HepG2 (cell line): Measurements from ENCODE around the gene ZNF606. TPM values are rescaled to one million over a fixed set of nuclear protein-coding genes. Genes with fewer than 3 reads are reported as not detected.
A peak's percentile ranks its signal among the peaks of the same experiment; 100 is the strongest.

Experiments
- AGO2 ChIP-seq: fragments of 200-400 bp; formaldehyde crosslinking; optimal IDR thresholded peaks from 2 replicates; pipeline ENCODE3; 2017; ENCODE audit warnings: mild to moderate bottlenecking, low read depth, low read length, moderate library complexity
- CEBPG ChIP-seq: IDR thresholded peaks from 2 replicates; pipeline ENCODE4 v1.6.1; 2016
- HDAC1 ChIP-seq: sonication (generic); formaldehyde crosslinking; IDR thresholded peaks from 2 replicates; pipeline ENCODE4 v1.5.1; 2020; ENCODE audit warnings: mild to moderate bottlenecking, missing genetic modification reagents
- HOMEZ ChIP-seq: IDR thresholded peaks from 2 replicates; pipeline ENCODE4 v1.6.1; 2016; ENCODE audit warnings: low read depth
- NCOA2 ChIP-seq: sonication (generic); formaldehyde crosslinking; IDR thresholded peaks from 2 replicates; pipeline ENCODE4 v1.8.0; 2022; ENCODE audit warnings: inconsistent platforms
- NR2C2 ChIP-seq: sonication (generic); formaldehyde crosslinking; IDR thresholded peaks from 2 replicates; pipeline ENCODE4 v1.4.0; 2020; ENCODE audit warnings: missing genetic modification reagents, mild to moderate bottlenecking, moderate library complexity, borderline replicate concordance
- RORA ChIP-seq: sonication (generic); formaldehyde crosslinking; IDR thresholded peaks from 2 replicates; pipeline ENCODE4 v1.5.0; 2020; ENCODE audit warnings: mild to moderate bottlenecking, missing genetic modification reagents, moderate library complexity
- SOX5 ChIP-seq: IDR thresholded peaks from 2 replicates; pipeline ENCODE4 v1.6.1; 2016; ENCODE audit warnings: borderline replicate concordance
- SOX6 ChIP-seq, 2 experiments: fragments of 450-650 bp in 1 of 2; sonication (generic) in 1 of 2; formaldehyde crosslinking in 1 of 2; IDR thresholded peaks; 2 replicates each; pipeline versions ENCODE4 v1.4.0 to v1.6.1; 2017 to 2020; ENCODE audit warnings: antibody characterized with exemption in 1 of 2, mild to moderate bottlenecking in 1 of 2, missing genetic modification reagents in 1 of 2
- ZBTB40 ChIP-seq, 2 experiments: fragments of 450-650 bp in 1 of 2; sonication (generic) in 1 of 2; formaldehyde crosslinking in 1 of 2; IDR thresholded peaks; 2 replicates each; pipeline versions ENCODE4 v1.6.1 to v1.8.0; 2016 to 2022; ENCODE audit warnings: antibody characterized with exemption in 1 of 2, mild to moderate bottlenecking in 1 of 2, missing genetic modification reagents in 1 of 2
- ZMAT3 ChIP-seq: sonication (generic); formaldehyde crosslinking; conservative IDR thresholded peaks from 2 replicates; pipeline ENCODE4 v1.7.0; 2021; ENCODE audit warnings: missing genetic modification reagents
- ZNF382 ChIP-seq: sonication (generic); formaldehyde crosslinking; IDR thresholded peaks from 2 replicates; pipeline ENCODE4 v1.5.0; 2020; ENCODE audit warnings: missing genetic modification reagents, mild to moderate bottlenecking, borderline replicate concordance
- ZNF556 ChIP-seq: sonication (generic); formaldehyde crosslinking; IDR thresholded peaks from 2 replicates; pipeline ENCODE4 v1.4.0; 2020; ENCODE audit warnings: mild to moderate bottlenecking, missing genetic modification reagents, borderline replicate concordance
- ZNF740 ChIP-seq: sonication (generic); formaldehyde crosslinking; IDR thresholded peaks from 2 replicates; pipeline ENCODE4 v1.4.0; 2020; ENCODE audit warnings: missing genetic modification reagents
- ZNF792 ChIP-seq: IDR thresholded peaks from 2 replicates; pipeline ENCODE4 v1.6.1; 2016
- polyA plus RNA-seq, 8 experiments: library from polyadenylated mRNA; depleted of rRNA in 3 of 8; stranded (reverse) in 7 of 8; unstranded in 1 of 8; fragments of >200 nt; fragmentation: Illumina TruSeq in 4 of 8; extraction: Trizol in 4 of 8; gene quantifications; 2 replicates each; pipeline versions ENCODE4 v1.2.1 to v1.2.3, GENCODE V29; 2011 to 2016; ENCODE audit warnings: low read depth in 4 of 8, missing spikeins in 1 of 8, mixed read lengths in 1 of 8; ENCODE audit not compliant: insufficient read depth in 1 of 8
- total RNA-seq, 5 experiments: library from RNA; depleted of rRNA; stranded (reverse); fragments of >200 nt; fragmentation: Illumina TruSeq; extraction: Trizol; gene quantifications; 2 replicates each; pipeline ENCODE4 v1.2.3, GENCODE V29; 2016; ENCODE audit warnings: low read depth in 1 of 5
- TF ChIP-seq, protein P1 (sequence below): IDR thresholded peaks from 2 replicates; pipeline ENCODE4 v1.6.1; 2012; ENCODE audit warnings: low read depth, low read length, improper control_type of control experiment

The ZNF606 gene
- total and polyA plus RNA-seq, 2 of the 13 experiments (the other 11 are each of a cell fraction or from before 2014, with no cell fraction given): 4.2 to 14.8 TPM

DNA sequence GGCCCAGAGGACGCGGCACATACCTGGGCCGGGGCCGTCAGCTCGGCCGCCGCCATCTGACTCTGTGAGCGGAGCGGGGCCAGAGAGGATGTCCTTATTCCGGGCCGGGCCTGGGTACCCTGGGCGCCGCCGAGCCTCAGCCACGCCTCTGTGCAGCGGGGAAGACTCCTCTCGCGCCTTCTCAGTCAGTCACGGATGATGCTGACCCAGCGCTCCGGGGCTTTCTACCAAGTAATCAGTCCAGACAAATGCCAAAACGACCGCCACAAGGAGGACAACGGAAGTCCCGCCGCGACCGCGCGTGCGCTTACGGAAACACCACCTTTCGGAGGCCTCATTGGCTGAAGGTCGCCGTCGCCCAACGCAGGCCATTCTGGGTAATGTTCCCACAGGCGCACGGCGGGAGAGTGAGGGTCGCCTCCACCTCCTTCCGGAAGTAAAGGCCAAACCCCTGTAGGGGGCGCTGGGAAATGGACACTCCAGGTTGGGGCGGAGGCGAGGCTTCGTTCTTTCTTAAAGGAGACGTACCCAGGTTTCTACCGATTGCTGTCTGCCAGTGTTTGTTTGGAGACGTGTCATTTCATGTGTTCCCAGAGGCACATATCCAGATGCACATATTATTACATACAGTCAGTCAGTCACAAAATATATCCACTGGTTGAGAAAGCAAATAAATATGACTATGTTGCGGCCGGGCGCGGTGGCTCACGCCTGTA lies 55.0 kb downstream of the ZNF606 start, which contains the start of gene ZNF256 (continued):
- TF ChIP-seq ZBTB40 (IDR thresholded peaks at IDR 0.05) (peak; percentile 42; the same call in 1 of the 2 replicates), ZBTB40 (CRISPR knock-in tag; IDR thresholded peaks at IDR 0.05) (peak; percentile 52), HOMEZ (CRISPR knock-in tag) (peak; percentile 97), ZNF740 (CRISPR knock-in tag) (no peak), CEBPG (CRISPR knock-in tag) (no peak), RORA (CRISPR knock-in tag) (no peak), SOX6 (IDR thresholded peaks at IDR 0.05) (no peak), SOX6 (CRISPR knock-in tag; IDR thresholded peaks at IDR 0.05) (peak; percentile 32; the same call in 1 of the 2 replicates), HDAC1 (CRISPR knock-in tag) (peak; percentile 92), NR2C2 (CRISPR knock-in tag) (peak; percentile 85), ZNF792 (CRISPR knock-in tag) (0 out of 2 replicates have a peak, but pooled peaks have one; percentile 26), ZNF382 (CRISPR knock-in tag) (no peak), ZNF556 (CRISPR knock-in tag) (peak; percentile 70; the same call in 1 of the 2 replicates), ZMAT3 (CRISPR knock-in tag) (peak; percentile 82; the same call in 1 of the 2 replicates), AGO2 (peak; percentile 44), SOX5 (CRISPR knock-in tag) (peak; percentile 31; the same call in 1 of the 2 replicates), NCOA2 (CRISPR knock-in tag) (peak; percentile 58; the same call in 1 of the 2 replicates)
- TF ChIP-seq, protein P1, sequence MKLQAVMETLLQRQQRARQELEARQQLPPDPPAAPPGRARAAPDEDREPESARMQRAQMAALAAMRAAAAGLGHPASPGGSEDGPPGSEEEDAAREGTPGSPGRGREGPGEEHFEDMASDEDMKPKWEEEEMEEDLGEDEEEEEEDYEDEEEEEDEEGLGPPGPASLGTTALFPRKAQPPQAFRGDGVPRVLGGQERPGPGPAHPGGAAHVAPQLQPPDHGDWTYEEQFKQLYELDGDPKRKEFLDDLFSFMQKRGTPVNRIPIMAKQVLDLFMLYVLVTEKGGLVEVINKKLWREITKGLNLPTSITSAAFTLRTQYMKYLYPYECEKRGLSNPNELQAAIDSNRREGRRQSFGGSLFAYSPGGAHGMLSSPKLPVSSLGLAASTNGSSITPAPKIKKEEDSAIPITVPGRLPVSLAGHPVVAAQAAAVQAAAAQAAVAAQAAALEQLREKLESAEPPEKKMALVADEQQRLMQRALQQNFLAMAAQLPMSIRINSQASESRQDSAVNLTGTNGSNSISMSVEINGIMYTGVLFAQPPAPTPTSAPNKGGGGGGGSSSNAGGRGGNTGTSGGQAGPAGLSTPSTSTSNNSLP: no peak
